Activated CD8-positive, alpha-beta T cell treated with anti-CD3 and anti-CD28 coated beads for 36 hours (primary cell): ENCODE data around the gene RGS16. TPM values are rescaled to one million over a fixed set of nuclear protein-coding genes. Genes with fewer than 3 reads are reported as not detected.
"Not testable (repeated sequence)": the region's sequence is repeated elsewhere in the genome, so short reads cannot be mapped to it uniquely, and the experiment has no call there.

Source experiments
- ATAC-seq: fragments of 200-7000 bp; cut with Tn5 transposase; one replicate; pipeline ENCODE4 v1.10.0; 2021; ENCODE audit warnings: mild to moderate bottlenecking, moderate library complexity
- CTCF ChIA-PET: fragments of 350-600 bp; sonication (Branson Sonifier 250); formaldehyde crosslinking; loops from one replicate; lab custom pipeline; 2021; ENCODE audit warnings: antibody characterized with exemption; lab: Charles Lee
- POLR2A ChIA-PET: fragments of 350-600 bp; sonication (Branson Sonifier 250); formaldehyde crosslinking; loops from one replicate; lab custom pipeline; 2021; ENCODE audit warnings: antibody characterized with exemption; lab: Charles Lee
- DNase-seq: peaks from one replicate; pipeline ENCODE4 v3.0.0-alpha.2; 2020
- H3K27ac Mint-ChIP-seq: one replicate; pipeline ENCODE4 v1.8.0; 2021; ENCODE audit warnings: mild to moderate bottlenecking, mixed read lengths
- H3K27me3 Mint-ChIP-seq: one replicate; pipeline ENCODE4 v1.8.0; 2021; ENCODE audit warnings: mixed read lengths
- H3K36me3 Mint-ChIP-seq: one replicate; pipeline ENCODE4 v1.8.0; 2021; ENCODE audit warnings: low read depth, mixed read lengths
- H3K4me1 Mint-ChIP-seq: one replicate; pipeline ENCODE4 v1.8.0; 2021; ENCODE audit warnings: low read depth, mixed read lengths
- H3K4me3 Mint-ChIP-seq: one replicate; pipeline ENCODE4 v1.8.0; 2021; ENCODE audit warnings: mild to moderate bottlenecking, moderate library complexity, mixed read lengths
- H3K9me3 Mint-ChIP-seq: one replicate; pipeline ENCODE4 v1.8.0; 2021; ENCODE audit warnings: mixed read lengths
- intact Hi-C: fragments of 100-400 bp; cut with micrococcal nuclease; formaldehyde crosslinking; loops from one replicate; pipeline ENCODE4 v1.10.0; 2022
- total RNA-seq, 2 experiments: library from RNA; stranded (reverse); gene quantifications; one replicate each; pipeline ENCODE4 v1.2.3, GENCODE V29; 2021
- TF ChIP-seq, protein P1 (sequence below): fragments of 200-600 bp; IDR thresholded peaks from one replicate; pipeline ENCODE4 v1.8.0; 2022; ENCODE audit warnings: antibody characterized with exemption, mild to moderate bottlenecking

The RGS16 gene
- total RNA-seq, 2 experiments from 2014 or later, result 33.8 to 35.6 TPM

DNA sequence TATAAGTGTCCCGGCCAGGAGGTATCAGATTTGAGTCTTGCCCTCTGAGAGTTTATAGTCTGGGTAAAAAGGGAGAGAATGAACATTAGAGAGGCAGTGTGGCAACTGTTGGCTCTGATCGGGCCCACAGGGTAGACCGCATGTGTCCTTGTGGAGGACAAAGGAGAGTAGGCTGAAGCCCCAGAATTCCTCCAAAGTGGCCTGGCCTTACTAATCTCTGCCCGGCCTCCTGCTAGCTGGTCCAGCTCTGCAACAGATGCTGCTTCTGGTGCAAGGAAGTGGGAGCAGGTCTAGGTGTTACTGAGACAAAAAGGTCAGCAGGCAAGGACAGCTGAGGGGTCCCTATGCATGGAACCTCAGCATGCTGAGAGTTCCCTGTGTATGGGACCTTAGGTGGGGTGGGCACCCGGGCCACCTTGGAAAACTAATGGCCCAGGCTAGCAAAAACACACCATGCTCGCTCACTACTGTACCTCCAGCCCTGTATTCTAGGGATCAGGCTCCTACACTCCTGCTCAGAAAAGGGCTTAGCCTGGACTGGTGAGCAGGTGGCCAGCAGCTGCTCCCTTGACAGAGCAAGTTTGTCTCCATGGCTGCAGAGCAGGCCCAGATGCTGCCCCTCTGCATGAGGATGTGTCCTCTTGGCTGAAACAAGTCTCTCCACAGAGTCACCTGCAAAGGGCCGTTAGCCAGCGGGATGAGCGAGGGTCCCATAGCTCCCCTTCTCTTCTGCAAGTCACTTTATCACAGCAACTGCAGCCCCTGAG is 30.3 kb upstream of the RGS16 start:
- Mint-ChIP-seq H3K4me1 (peaks cover 27% of the 10 kb centered on the region), H3K4me3 (no peak overlapping the region), H3K27me3 (peaks cover 27% of the 10 kb centered on the region), H3K36me3 (no peaks in the 10 kb centered on the region), H3K9me3 (no peaks in the 10 kb centered on the region), H3K27ac (no peak overlapping the region)
- POLR2A ChIA-PET, result no interaction called here
- TF ChIP-seq, protein P1, sequence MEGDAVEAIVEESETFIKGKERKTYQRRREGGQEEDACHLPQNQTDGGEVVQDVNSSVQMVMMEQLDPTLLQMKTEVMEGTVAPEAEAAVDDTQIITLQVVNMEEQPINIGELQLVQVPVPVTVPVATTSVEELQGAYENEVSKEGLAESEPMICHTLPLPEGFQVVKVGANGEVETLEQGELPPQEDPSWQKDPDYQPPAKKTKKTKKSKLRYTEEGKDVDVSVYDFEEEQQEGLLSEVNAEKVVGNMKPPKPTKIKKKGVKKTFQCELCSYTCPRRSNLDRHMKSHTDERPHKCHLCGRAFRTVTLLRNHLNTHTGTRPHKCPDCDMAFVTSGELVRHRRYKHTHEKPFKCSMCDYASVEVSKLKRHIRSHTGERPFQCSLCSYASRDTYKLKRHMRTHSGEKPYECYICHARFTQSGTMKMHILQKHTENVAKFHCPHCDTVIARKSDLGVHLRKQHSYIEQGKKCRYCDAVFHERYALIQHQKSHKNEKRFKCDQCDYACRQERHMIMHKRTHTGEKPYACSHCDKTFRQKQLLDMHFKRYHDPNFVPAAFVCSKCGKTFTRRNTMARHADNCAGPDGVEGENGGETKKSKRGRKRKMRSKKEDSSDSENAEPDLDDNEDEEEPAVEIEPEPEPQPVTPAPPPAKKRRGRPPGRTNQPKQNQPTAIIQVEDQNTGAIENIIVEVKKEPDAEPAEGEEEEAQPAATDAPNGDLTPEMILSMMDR, result no peak
- intact Hi-C loops, result no loop called here
- CTCF ChIA-PET, result interaction anchor here (1.4 kb wide), 1 partner anchor 148 kb away, joined by 5 read pairs; no protein-coding TSS in a partner anchor
- ATAC-seq (no peak), DNase-seq (no peak)

DNA sequence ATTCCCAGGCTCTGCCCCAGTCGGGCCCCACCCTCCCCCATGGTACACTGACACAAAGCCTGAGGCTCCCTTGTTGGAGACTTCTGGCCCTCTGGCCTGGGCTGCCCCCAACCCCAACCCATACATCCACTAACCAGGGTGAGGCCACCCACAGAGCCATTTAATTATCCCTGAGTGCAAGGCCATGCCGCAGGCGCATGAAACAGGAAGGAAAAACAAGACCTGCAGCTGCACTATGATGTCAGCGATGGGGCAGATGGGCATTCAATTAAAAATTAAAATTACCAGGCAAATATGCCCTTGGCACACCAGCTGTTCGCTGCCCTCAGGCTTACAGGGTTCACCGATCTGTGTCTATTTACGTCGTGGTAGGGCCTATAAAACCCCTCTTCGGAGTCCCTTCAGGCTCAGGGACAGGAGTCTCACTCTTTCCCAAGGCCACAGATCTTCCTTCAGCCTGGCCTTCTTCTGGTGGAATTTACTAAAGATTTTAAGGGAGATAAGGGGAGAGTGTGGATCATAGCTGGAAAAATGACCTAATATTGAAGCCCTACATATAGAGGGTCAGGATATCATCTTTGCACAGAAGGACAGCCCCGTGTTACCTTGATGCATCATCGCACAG is 29.6 kb upstream of the RGS16 start:
- no peak overlapping the region for H3K4me3 Mint-ChIP-seq
- peaks cover 22% of the 10 kb centered on the region for H3K27me3 Mint-ChIP-seq
- no peaks in the 10 kb centered on the region for H3K36me3 Mint-ChIP-seq
- ATAC-seq (no peak), DNase-seq (no peak)
- intact Hi-C loops, result no loop called here
- H3K4me1 Mint-ChIP-seq, result peaks cover 31% of the 10 kb centered on the region
- TF ChIP-seq, protein P1, result no peak
- H3K27ac Mint-ChIP-seq, result no peak overlapping the region
- ChIA-PET CTCF (interaction anchor here (1.1 to 1.6 kb wide), 3 partner anchors 30 to 151 kb away, joined by 3 to 5 read pairs (median 3); no protein-coding TSS in a partner anchor), POLR2A (no interaction called here)
- no peaks in the 10 kb centered on the region for H3K9me3 Mint-ChIP-seq

DNA sequence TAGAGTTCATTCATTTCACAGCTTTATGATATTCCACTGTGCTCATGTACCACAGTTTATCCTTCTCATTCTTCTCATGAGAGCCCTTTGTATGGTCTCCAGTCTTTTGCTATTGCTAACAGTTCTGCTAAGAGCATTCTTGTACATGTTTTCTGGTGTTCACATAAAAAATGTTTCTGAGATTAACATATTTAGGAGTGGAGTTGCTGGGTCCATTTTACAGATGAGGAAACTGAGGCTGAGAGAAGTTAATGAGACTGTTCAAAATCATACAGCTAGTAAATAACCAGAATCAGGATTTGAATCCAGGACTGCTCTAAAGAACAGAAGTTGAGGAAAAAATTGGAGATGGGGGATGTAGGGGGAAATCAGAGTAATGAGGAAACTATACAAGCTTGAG is 28.8 kb upstream of the RGS16 start:
- TF ChIP-seq, protein P1, result no peak
- CTCF ChIA-PET, result interaction anchor here (1.1 to 1.6 kb wide), 3 partner anchors 30 to 152 kb away, joined by 3 to 5 read pairs (median 3); no protein-coding TSS in a partner anchor
- ATAC-seq (no peak), DNase-seq (no peak)
- H3K4me1 Mint-ChIP-seq, result peaks cover 31% of the 10 kb centered on the region
- H3K36me3 Mint-ChIP-seq, result no peaks in the 10 kb centered on the region
- peaks cover 22% of the 10 kb centered on the region for H3K27me3 Mint-ChIP-seq
- no peak overlapping the region for H3K27ac Mint-ChIP-seq
- POLR2A ChIA-PET, result no interaction called here
- no peak overlapping the region for H3K4me3 Mint-ChIP-seq
- no peaks in the 10 kb centered on the region for H3K9me3 Mint-ChIP-seq
- intact Hi-C loops, result no loop called here

DNA sequence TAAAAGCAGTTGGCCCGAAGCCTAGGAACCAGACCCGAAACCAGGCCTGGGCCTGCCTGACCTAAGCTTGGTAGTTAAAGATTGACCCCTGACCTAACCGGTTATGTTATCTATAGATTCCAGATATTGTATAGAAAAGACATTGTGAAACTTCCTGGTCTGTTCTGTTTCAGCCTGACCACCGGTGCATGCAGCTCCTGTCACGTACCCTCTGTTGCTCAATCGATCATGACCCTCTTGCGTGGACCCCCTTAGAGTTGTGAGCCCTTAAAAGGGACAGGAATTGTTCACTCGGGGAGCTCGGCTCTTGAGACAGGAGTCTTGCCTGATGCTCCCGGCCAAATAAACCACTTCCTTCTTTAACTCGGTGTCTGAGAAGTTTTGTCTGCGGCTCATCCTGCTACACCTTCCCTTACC is 28.3 kb upstream of the RGS16 start:
- H3K27ac Mint-ChIP-seq, DNase-seq, intact Hi-C loops, ATAC-seq, H3K9me3 Mint-ChIP-seq, H3K36me3 Mint-ChIP-seq, POLR2A ChIA-PET: not testable (repeated sequence)
- Mint-ChIP-seq H3K27me3 (peaks cover 23% of the 10 kb centered on the region), H3K4me3 (peak overlapping the region; percentile 5), H3K4me1 (peaks cover 31% of the 10 kb centered on the region)
- CTCF ChIA-PET, result interaction anchor here (1.0 to 1.6 kb wide), 2 partner anchors 29 to 37 kb away, joined by 3 to 4 read pairs; no protein-coding TSS in a partner anchor

DNA sequence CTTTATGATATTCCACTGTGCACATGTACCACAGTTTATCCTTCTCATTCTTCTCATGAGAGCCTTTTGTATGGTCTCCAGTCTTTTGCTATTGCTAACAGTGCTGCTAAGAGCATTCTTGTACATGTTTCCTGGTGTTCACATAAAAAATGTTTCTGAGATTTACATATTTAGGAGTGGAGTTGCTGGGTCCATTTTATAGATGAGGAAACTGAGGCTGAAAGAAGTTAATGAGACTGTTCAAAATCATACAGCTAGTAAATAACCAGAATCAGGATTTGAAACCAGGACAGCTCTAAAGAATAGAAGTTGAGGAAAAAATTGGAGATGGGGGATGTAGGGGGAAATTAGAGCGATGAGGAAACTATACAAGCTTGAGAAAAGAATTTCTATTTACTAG is 27.8 kb upstream of the RGS16 start:
- Mint-ChIP-seq H3K4me1 (peaks cover 33% of the 10 kb centered on the region), H3K4me3 (no peak overlapping the region), H3K27me3 (peaks cover 23% of the 10 kb centered on the region), H3K9me3 (no peaks in the 10 kb centered on the region), H3K27ac (no peak overlapping the region), H3K36me3 (no peaks in the 10 kb centered on the region)
- no peak for ATAC-seq
- intact Hi-C loops, result no loop called here
- ChIA-PET CTCF (interaction anchor here (1.0 to 1.6 kb wide), 2 partner anchors 29 to 36 kb away, joined by 3 to 4 read pairs; no protein-coding TSS in a partner anchor), POLR2A (no interaction called here)
- TF ChIP-seq, protein P1, result no peak
- DNase-seq, result no peak
